SU-DHL-6 (cell line): ENCODE measurements around the gene MEGF6.

Experiments used
- H2AFZ ChIP-seq: fragments of 200-600 bp; sonication (generic); 2 replicates; pipeline ENCODE4 v1.6.1; 2014; ENCODE audit warnings: low read depth, mild to moderate bottlenecking, moderate library complexity, mixed read lengths, antibody characterized with exemption, low read length; ENCODE audit not compliant: severe bottlenecking
- H3F3A ChIP-seq: fragments of 200-600 bp; shearing (Covaris generic); 2 replicates; pipeline ENCODE4 v1.6.0; 2016; ENCODE audit warnings: antibody characterized with exemption, mild to moderate bottlenecking; ENCODE audit not compliant: insufficient read depth
- H3K27ac ChIP-seq: fragments of 200-600 bp; sonication (generic); 2 replicates; pipeline ENCODE4 v1.5.1; 2016; ENCODE audit warnings: low read depth, mild to moderate bottlenecking, low read length, moderate library complexity, mixed read lengths
- H3K27me3 ChIP-seq: fragments of 200-600 bp; sonication (generic), shearing (Covaris generic); 2 replicates; pipeline ENCODE4 v1.6.0; 2014; ENCODE audit warnings: mild to moderate bottlenecking, low read length
- H3K36me3 ChIP-seq: fragments of 200-600 bp; sonication (generic); 2 replicates; pipeline ENCODE4 v1.6.1; 2014; ENCODE audit warnings: mild to moderate bottlenecking, low read length, mixed read lengths
- H3K4me2 ChIP-seq: fragments of 300-600, 200-600 bp; shearing (Covaris generic), sonication (generic); 2 replicates; pipeline ENCODE4 v1.6.0; 2014; ENCODE audit warnings: low read length, low read depth, mild to moderate bottlenecking; ENCODE audit not compliant: poor library complexity, severe bottlenecking
- H3K4me3 ChIP-seq: fragments of 200-600 bp; sonication (generic); 2 replicates; pipeline ENCODE4 v1.5.1; 2014; ENCODE audit warnings: antibody characterized with exemption, low read length, mild to moderate bottlenecking, mixed read lengths; ENCODE audit not compliant: insufficient read depth, poor library complexity, severe bottlenecking
- H3K79me2 ChIP-seq: fragments of 200-600 bp; sonication (generic); 2 replicates; pipeline ENCODE4 v1.6.1; 2014; ENCODE audit warnings: mild to moderate bottlenecking, low read length, moderate library complexity; ENCODE audit not compliant: insufficient read depth
- H3K9ac ChIP-seq: fragments of 200-600 bp; sonication (generic); 2 replicates; pipeline ENCODE4 v1.7.0; 2014; ENCODE audit warnings: mild to moderate bottlenecking, low read length
- H3K9me2 ChIP-seq: fragments of 200-600 bp; sonication (generic); replicated peaks from 2 replicates; pipeline ENCODE4 v1.6.1; 2014; ENCODE audit warnings: low read length; ENCODE audit not compliant: insufficient read depth
- H3K9me3 ChIP-seq: fragments of 200-600 bp; sonication (generic); 2 replicates; pipeline ENCODE4 v1.6.1; 2014; ENCODE audit warnings: low read length, mixed read lengths; ENCODE audit not compliant: insufficient read depth
- H4K20me1 ChIP-seq: fragments of 200-600 bp; sonication (generic); 2 replicates; pipeline ENCODE4 v1.6.1; 2014; ENCODE audit warnings: low read depth, mild to moderate bottlenecking, antibody characterized with exemption, low read length, moderate library complexity, mixed read lengths
- CTCF ChIP-seq: fragments of 200-600 bp; sonication (generic); IDR thresholded peaks from one replicate; pipeline ENCODE4 v1.5.1; 2017; ENCODE audit warnings: antibody characterized with exemption, mild to moderate bottlenecking, low read length, moderate library complexity; ENCODE audit not compliant: insufficient read depth, poor library complexity, severe bottlenecking
- EZH2phosphoT487 ChIP-seq: fragments of 200-600 bp; sonication (generic), shearing (Covaris generic); conservative IDR thresholded peaks from 2 replicates; pipeline ENCODE4 v1.6.1; 2018; ENCODE audit warnings: mild to moderate bottlenecking, antibody characterized with exemption, low read length, moderate library complexity, mixed read lengths

MEGF6 gene

GRCh38 chr1:3471356-3472087 lies 139.8 kb downstream of the MEGF6 start:
- Histone ChIP-seq H3K27me3 (no peaks in the 10 kb centered on the region), H3K27ac (no peak overlapping the region), H3K9me3 (no peaks in the 10 kb centered on the region), H3K4me3 (no peak overlapping the region), H3K9ac (no peak overlapping the region), H4K20me1 (no peaks in the 10 kb centered on the region), H3K36me3 (no peaks in the 10 kb centered on the region), H3K9me2 (no peaks in the 10 kb centered on the region), H3K4me2 (no peak overlapping the region), H3F3A (no peaks in the 10 kb centered on the region), H2AFZ (no peak overlapping the region), H3K79me2 (no peaks in the 10 kb centered on the region)
- TF ChIP-seq EZH2phosphoT487 (no peak), CTCF (no peak)

- Histone ChIP-seq H2AFZ (no peak overlapping the region), H3K9ac (no peak overlapping the region), H3K4me2 (no peak overlapping the region)
Measured at GRCh38 chr1:3470650-3471355, 140.5 kb downstream of the MEGF6 start.

GRCh38 chr1:3469849-3470649 lies 141.3 kb downstream of the MEGF6 start:
- H3K4me3 ChIP-seq, result no peak overlapping the region
- H3K4me2 ChIP-seq, result no peak overlapping the region
- H4K20me1 ChIP-seq, result no peaks in the 10 kb centered on the region
- no peaks in the 10 kb centered on the region for H3K36me3 ChIP-seq
- no peak overlapping the region for H3K27ac ChIP-seq
- H3K79me2 ChIP-seq, result no peaks in the 10 kb centered on the region
- no peaks in the 10 kb centered on the region for H3F3A ChIP-seq
- H3K9me3 ChIP-seq, result no peaks in the 10 kb centered on the region
- no peak overlapping the region for H2AFZ ChIP-seq
- no peak for TF ChIP-seq CTCF
- TF ChIP-seq EZH2phosphoT487, result no peak
- no peaks in the 10 kb centered on the region for H3K27me3 ChIP-seq
- H3K9ac ChIP-seq, result no peak overlapping the region
- no peaks in the 10 kb centered on the region for H3K9me2 ChIP-seq

More at GRCh38 chr1:3470650-3471355, 140.5 kb downstream of the MEGF6 start:
- H3K27me3 ChIP-seq, result no peaks in the 10 kb centered on the region
- no peaks in the 10 kb centered on the region for H3K79me2 ChIP-seq
- no peaks in the 10 kb centered on the region for H3K9me3 ChIP-seq
- TF ChIP-seq EZH2phosphoT487 (no peak), CTCF (no peak)
- no peak overlapping the region for H3K4me3 ChIP-seq
- no peak overlapping the region for H3K27ac ChIP-seq
- H4K20me1 ChIP-seq, result no peaks in the 10 kb centered on the region
- H3K9me2 ChIP-seq, result no peaks in the 10 kb centered on the region
- no peaks in the 10 kb centered on the region for H3K36me3 ChIP-seq
- no peaks in the 10 kb centered on the region for H3F3A ChIP-seq
